ENCODE results near the gene GRIN3A.

DNA sequence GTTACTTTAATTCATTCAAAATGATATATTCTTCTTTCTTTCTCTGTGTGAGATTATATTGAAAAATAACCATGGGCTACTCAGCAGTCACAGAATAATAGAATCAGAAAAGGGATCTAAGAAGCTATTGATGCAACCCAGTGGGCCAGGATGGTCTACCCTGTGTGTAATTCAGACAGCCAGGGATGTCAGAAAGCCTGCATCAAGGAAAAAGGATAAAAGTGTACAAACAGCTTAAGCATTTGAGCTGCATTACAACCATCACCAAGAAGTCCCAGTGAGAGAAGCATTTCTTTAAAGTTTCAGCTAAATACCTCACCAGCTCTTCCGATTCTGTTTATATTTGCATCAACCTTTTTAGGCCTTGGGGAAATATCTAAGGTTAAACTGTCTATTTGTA lies 105.8 kb downstream of the GRIN3A start:
- TF ChIP-seq, protein P1, sequence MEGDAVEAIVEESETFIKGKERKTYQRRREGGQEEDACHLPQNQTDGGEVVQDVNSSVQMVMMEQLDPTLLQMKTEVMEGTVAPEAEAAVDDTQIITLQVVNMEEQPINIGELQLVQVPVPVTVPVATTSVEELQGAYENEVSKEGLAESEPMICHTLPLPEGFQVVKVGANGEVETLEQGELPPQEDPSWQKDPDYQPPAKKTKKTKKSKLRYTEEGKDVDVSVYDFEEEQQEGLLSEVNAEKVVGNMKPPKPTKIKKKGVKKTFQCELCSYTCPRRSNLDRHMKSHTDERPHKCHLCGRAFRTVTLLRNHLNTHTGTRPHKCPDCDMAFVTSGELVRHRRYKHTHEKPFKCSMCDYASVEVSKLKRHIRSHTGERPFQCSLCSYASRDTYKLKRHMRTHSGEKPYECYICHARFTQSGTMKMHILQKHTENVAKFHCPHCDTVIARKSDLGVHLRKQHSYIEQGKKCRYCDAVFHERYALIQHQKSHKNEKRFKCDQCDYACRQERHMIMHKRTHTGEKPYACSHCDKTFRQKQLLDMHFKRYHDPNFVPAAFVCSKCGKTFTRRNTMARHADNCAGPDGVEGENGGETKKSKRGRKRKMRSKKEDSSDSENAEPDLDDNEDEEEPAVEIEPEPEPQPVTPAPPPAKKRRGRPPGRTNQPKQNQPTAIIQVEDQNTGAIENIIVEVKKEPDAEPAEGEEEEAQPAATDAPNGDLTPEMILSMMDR (IDR thresholded peaks at IDR 0.05), result no peak
- TF ChIP-seq, protein P2, sequence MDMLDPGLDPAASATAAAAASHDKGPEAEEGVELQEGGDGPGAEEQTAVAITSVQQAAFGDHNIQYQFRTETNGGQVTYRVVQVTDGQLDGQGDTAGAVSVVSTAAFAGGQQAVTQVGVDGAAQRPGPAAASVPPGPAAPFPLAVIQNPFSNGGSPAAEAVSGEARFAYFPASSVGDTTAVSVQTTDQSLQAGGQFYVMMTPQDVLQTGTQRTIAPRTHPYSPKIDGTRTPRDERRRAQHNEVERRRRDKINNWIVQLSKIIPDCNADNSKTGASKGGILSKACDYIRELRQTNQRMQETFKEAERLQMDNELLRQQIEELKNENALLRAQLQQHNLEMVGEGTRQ (CRISPR knock-in tag; IDR thresholded peaks at IDR 0.05), result no peak
- TF ChIP-seq KAT7 (CRISPR knock-in tag; IDR thresholded peaks at IDR 0.05; ENCODE audit: borderline replicate concordance) (no peak), ATF1 (CRISPR knock-in tag; IDR thresholded peaks at IDR 0.05) (no peak), CBFB (CRISPR knock-in tag; IDR thresholded peaks at IDR 0.05; ENCODE audit: low read depth) (no peak), JUN (CRISPR knock-in tag; IDR thresholded peaks at IDR 0.05) (no peak)
- TF ChIP-seq, protein P3, sequence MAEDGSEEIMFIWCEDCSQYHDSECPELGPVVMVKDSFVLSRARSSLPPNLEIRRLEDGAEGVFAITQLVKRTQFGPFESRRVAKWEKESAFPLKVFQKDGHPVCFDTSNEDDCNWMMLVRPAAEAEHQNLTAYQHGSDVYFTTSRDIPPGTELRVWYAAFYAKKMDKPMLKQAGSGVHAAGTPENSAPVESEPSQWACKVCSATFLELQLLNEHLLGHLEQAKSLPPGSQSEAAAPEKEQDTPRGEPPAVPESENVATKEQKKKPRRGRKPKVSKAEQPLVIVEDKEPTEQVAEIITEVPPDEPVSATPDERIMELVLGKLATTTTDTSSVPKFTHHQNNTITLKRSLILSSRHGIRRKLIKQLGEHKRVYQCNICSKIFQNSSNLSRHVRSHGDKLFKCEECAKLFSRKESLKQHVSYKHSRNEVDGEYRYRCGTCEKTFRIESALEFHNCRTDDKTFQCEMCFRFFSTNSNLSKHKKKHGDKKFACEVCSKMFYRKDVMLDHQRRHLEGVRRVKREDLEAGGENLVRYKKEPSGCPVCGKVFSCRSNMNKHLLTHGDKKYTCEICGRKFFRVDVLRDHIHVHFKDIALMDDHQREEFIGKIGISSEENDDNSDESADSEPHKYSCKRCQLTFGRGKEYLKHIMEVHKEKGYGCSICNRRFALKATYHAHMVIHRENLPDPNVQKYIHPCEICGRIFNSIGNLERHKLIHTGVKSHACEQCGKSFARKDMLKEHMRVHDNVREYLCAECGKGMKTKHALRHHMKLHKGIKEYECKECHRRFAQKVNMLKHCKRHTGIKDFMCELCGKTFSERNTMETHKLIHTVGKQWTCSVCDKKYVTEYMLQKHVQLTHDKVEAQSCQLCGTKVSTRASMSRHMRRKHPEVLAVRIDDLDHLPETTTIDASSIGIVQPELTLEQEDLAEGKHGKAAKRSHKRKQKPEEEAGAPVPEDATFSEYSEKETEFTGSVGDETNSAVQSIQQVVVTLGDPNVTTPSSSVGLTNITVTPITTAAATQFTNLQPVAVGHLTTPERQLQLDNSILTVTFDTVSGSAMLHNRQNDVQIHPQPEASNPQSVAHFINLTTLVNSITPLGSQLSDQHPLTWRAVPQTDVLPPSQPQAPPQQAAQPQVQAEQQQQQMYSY (CRISPR knock-in tag; IDR thresholded peaks at IDR 0.05), result no peak
